ENCODE results near the gene SENP6.
"Not testable (repeated sequence)": the region's sequence is repeated elsewhere in the genome, so short reads cannot be mapped to it uniquely, and the experiment has no call there.

Gene SENP6

DNA sequence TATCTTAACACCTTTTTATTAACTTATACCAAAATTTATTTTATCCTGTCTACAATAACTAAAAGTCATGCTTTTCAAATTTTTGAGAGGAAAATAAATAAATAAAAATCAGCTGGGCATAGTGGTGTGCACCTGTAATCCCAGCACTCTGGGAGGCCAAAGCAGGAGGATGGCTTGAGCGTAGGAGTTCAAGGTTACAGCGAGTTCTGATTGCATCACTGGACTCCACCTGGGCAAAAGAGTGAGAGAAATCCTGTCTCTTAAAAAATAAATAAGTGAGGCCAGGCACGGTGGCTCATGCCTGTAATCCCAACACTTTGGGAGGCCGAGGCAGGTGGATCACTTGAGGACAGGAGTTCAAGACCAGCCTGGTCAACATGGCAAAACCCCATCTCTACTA, 106.7 kb downstream of the SENP6 start:
- peaks cover 79% of the 10 kb centered on the region for H3K36me3 ChIP-seq (ENCODE audit: insufficient read depth, low read length)
- H3K4me3 ChIP-seq (ENCODE audit: low read length); H3K4me1 ChIP-seq (ENCODE audit: insufficient read depth, low read length); H3K9ac ChIP-seq (ENCODE audit: low read depth, low read length); H3K27ac ChIP-seq (ENCODE audit: low read depth, low read length); H3K9me3 ChIP-seq (ENCODE audit: insufficient read depth, low read depth, low read length); H3K27me3 ChIP-seq (ENCODE audit: insufficient read depth, low read length): not testable (repeated sequence)
- WGBS: 91% methylated on average over 4 of the region's 4 CpGs

- 97% methylated on average over 2 of the region's 2 CpGs for WGBS
- H3K9ac ChIP-seq (ENCODE audit: low read depth, low read length): no peak overlapping the region
- no peak overlapping the region for H3K27ac ChIP-seq (ENCODE audit: low read depth, low read length)
- no peaks in the 10 kb centered on the region for H3K4me1 ChIP-seq (ENCODE audit: insufficient read depth, low read length)
- peaks cover 92% of the 10 kb centered on the region for H3K36me3 ChIP-seq (ENCODE audit: insufficient read depth, low read length)
- H3K27me3 ChIP-seq (ENCODE audit: insufficient read depth, low read length): no peaks in the 10 kb centered on the region
- H3K9me3 ChIP-seq (ENCODE audit: insufficient read depth, low read depth, low read length): no peaks in the 10 kb centered on the region
- no peak overlapping the region for H3K4me3 ChIP-seq (ENCODE audit: low read length)
These were observed 109.5 kb downstream of the SENP6 start for GRCh38 chr6:75711173-75711572.

DNA sequence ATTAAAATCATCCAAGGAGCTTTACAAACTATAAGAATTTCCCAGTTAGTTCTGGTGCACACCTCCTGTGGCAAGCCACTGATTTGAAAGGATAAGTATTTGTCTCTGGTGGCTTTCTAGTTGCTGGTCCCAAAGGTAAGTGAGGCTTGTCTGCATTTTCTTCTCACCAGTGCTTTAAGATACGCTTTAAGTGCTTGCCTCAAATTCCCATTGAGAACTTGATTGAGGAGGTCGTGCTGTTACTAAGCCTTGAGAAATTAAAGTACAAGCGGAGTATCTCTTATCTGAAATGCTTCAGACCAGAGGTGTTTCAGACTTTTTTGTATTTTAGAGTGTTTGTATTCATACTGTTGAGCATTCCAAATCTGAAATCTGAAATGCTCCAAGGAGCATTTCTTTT, 117.5 kb downstream of the SENP6 start:
- no peak overlapping the region for H3K27ac ChIP-seq (ENCODE audit: low read depth, low read length)
- no peaks in the 10 kb centered on the region for H3K4me1 ChIP-seq (ENCODE audit: insufficient read depth, low read length)
- peaks cover 34% of the 10 kb centered on the region for H3K36me3 ChIP-seq (ENCODE audit: insufficient read depth, low read length)
- no peak overlapping the region for H3K4me3 ChIP-seq (ENCODE audit: low read length)
- H3K27me3 ChIP-seq (ENCODE audit: insufficient read depth, low read length): no peaks in the 10 kb centered on the region
- no peaks in the 10 kb centered on the region for H3K9me3 ChIP-seq (ENCODE audit: insufficient read depth, low read depth, low read length)
- no peak overlapping the region for H3K9ac ChIP-seq (ENCODE audit: low read depth, low read length)
- 96% methylated on average over 3 of the region's 3 CpGs for WGBS

DNA sequence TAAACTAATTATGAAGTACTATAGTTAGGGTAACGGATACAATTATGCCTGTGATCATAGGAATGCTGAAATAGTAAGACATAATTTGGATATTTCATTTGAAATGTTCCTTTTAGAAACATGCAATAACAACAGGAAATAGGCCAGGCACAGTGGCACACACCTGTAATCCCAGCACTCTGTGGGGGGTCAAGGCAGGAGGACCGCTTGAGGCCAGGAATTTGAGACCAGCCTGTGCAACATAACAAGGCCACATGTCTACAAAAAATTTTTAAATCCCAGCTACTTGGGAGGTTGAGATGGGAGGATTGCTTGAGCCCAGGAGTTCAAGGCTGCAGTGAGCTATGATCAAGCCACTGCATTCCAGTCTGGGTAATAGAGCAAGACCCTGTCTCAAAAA, 121.7 kb downstream of the SENP6 start:
- Histone ChIP-seq H3K36me3 (ENCODE audit: insufficient read depth, low read length) (no peaks in the 10 kb centered on the region), H3K4me1 (ENCODE audit: insufficient read depth, low read length) (no peaks in the 10 kb centered on the region), H3K9ac (ENCODE audit: low read depth, low read length) (no peak overlapping the region), H3K27me3 (ENCODE audit: insufficient read depth, low read length) (no peaks in the 10 kb centered on the region), H3K27ac (ENCODE audit: low read depth, low read length) (no peak overlapping the region), H3K4me3 (ENCODE audit: low read length) (no peak overlapping the region), H3K9me3 (ENCODE audit: insufficient read depth, low read depth, low read length) (no peaks in the 10 kb centered on the region)
- 60% methylated on average over 1 of the region's 2 CpGs for WGBS

DNA sequence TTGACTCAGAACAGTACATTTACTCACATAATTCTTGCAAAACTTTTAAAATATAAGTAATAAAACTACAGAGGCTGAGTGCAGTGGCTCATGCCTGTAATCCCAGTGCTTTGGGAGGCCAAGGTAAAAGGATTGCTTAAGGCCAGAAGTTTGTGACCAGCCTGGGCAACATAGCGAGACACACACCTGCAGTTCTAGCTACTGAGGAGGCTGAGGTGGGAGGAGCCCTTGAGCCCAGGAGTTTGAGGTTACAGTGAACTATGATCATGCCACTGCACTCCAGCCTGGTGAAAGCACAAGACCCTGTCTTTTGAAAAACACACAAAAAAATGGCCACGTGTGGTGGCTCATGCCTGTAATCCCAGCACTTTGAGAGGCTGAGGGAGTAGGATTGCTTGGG, 125.5 kb downstream of the SENP6 start:
- Histone ChIP-seq H3K4me1 (ENCODE audit: insufficient read depth, low read length) (no peaks in the 10 kb centered on the region), H3K27ac (ENCODE audit: low read depth, low read length) (no peak overlapping the region), H3K4me3 (ENCODE audit: low read length) (no peak overlapping the region), H3K9me3 (ENCODE audit: insufficient read depth, low read depth, low read length) (no peaks in the 10 kb centered on the region), H3K36me3 (ENCODE audit: insufficient read depth, low read length) (no peaks in the 10 kb centered on the region), H3K27me3 (ENCODE audit: insufficient read depth, low read length) (no peaks in the 10 kb centered on the region), H3K9ac (ENCODE audit: low read depth, low read length) (no peak overlapping the region)
- WGBS: 94% methylated on average over 2 of the region's 2 CpGs

GRCh38 chr6:75731029-75731428, 129.3 kb downstream of the SENP6 start:
- not testable (repeated sequence) for H3K4me3 ChIP-seq (ENCODE audit: low read length); H3K27ac ChIP-seq (ENCODE audit: low read depth, low read length); H3K9ac ChIP-seq (ENCODE audit: low read depth, low read length); H3K27me3 ChIP-seq (ENCODE audit: insufficient read depth, low read length); H3K4me1 ChIP-seq (ENCODE audit: insufficient read depth, low read length); H3K9me3 ChIP-seq (ENCODE audit: insufficient read depth, low read depth, low read length); H3K36me3 ChIP-seq (ENCODE audit: insufficient read depth, low read length)
- 92% methylated on average over 7 of the region's 8 CpGs for WGBS

- H3K9ac ChIP-seq (ENCODE audit: low read depth, low read length): no peak overlapping the region
- H3K27ac ChIP-seq (ENCODE audit: low read depth, low read length): no peak overlapping the region
- no peak overlapping the region for H3K4me3 ChIP-seq (ENCODE audit: low read length)
- 96% methylated on average over 1 of the region's 1 CpG for WGBS
- H3K36me3 ChIP-seq (ENCODE audit: insufficient read depth, low read length): no peaks in the 10 kb centered on the region
- H3K4me1 ChIP-seq (ENCODE audit: insufficient read depth, low read length): no peaks in the 10 kb centered on the region
- H3K9me3 ChIP-seq (ENCODE audit: insufficient read depth, low read depth, low read length): no peaks in the 10 kb centered on the region
- H3K27me3 ChIP-seq (ENCODE audit: insufficient read depth, low read length): no peaks in the 10 kb centered on the region
These were observed 134.0 kb downstream of the SENP6 start for GRCh38 chr6:75735491-75736186.

GRCh38 chr6:75743971-75744370, 142.3 kb downstream of the SENP6 start:
- Histone ChIP-seq H3K9ac (ENCODE audit: low read depth, low read length) (no peak overlapping the region), H3K27ac (ENCODE audit: low read depth, low read length) (no peak overlapping the region), H3K27me3 (ENCODE audit: insufficient read depth, low read length) (peaks cover 7% of the 10 kb centered on the region; the same call in 1 of the 2 replicates), H3K9me3 (ENCODE audit: insufficient read depth, low read depth, low read length) (no peaks in the 10 kb centered on the region), H3K36me3 (ENCODE audit: insufficient read depth, low read length) (no peaks in the 10 kb centered on the region), H3K4me1 (ENCODE audit: insufficient read depth, low read length) (peaks cover 4% of the 10 kb centered on the region; the same call in 1 of the 2 replicates), H3K4me3 (ENCODE audit: low read length) (no peak overlapping the region)
- WGBS: 93% methylated on average over 3 of the region's 4 CpGs

DNA sequence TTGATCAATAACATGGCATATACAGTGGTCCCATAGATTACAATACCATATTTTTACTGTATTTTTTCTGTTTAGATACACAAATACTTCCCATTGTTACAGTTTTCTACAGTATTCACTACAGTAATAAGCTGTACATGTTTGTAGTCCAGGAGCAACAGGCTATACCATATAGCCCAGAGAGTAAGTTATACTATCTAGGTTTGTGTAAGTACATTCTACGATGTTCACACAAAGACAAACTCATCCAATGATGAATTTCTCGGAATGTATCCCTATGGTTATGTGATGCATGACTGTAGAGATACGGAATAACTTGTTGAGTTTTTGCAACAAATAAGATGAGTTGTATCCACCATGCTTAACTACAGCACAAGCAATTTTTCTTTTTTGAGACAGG, 143.7 kb downstream of the SENP6 start:
- Histone ChIP-seq H3K27me3 (ENCODE audit: insufficient read depth, low read length) (peaks cover 7% of the 10 kb centered on the region; the same call in 1 of the 2 replicates), H3K9ac (ENCODE audit: low read depth, low read length) (no peak overlapping the region), H3K36me3 (ENCODE audit: insufficient read depth, low read length) (no peaks in the 10 kb centered on the region), H3K27ac (ENCODE audit: low read depth, low read length) (no peak overlapping the region), H3K4me3 (ENCODE audit: low read length) (no peak overlapping the region), H3K4me1 (ENCODE audit: insufficient read depth, low read length) (peaks cover 4% of the 10 kb centered on the region; the same call in 1 of the 2 replicates), H3K9me3 (ENCODE audit: insufficient read depth, low read depth, low read length) (no peaks in the 10 kb centered on the region)
- WGBS: 94% methylated on average over 3 of the region's 3 CpGs

DNA sequence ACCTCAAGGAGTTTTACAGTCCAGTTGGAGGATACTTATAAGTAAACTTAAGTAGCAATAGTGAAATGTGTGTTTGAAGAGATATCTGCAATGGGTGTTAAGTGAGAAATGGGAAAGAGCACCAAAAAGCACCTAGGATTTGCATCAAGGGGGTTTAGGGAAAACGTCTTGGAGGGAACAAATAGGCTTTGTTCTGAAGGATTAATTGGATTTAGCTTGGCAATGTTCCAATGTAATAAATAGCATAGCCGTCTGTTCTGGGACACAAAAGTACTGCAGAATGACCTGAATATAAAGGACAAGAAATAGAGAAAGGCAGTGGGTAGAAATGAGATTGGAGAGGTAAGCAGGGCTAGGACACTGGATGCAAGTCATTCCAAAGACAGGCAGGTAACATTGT, 144.5 kb downstream of the SENP6 start:
- peaks cover 4% of the 10 kb centered on the region; the same call in 1 of the 2 replicates for H3K4me1 ChIP-seq (ENCODE audit: insufficient read depth, low read length)
- no peak overlapping the region for H3K9ac ChIP-seq (ENCODE audit: low read depth, low read length)
- no peak overlapping the region for H3K27ac ChIP-seq (ENCODE audit: low read depth, low read length)
- WGBS: 69% methylated on average over 2 of the region's 2 CpGs
- no peaks in the 10 kb centered on the region for H3K9me3 ChIP-seq (ENCODE audit: insufficient read depth, low read depth, low read length)
- H3K36me3 ChIP-seq (ENCODE audit: insufficient read depth, low read length): no peaks in the 10 kb centered on the region
- H3K27me3 ChIP-seq (ENCODE audit: insufficient read depth, low read length): peaks cover 7% of the 10 kb centered on the region; the same call in 1 of the 2 replicates
- no peak overlapping the region for H3K4me3 ChIP-seq (ENCODE audit: low read length)

GRCh38 chr6:75747152-75747992, 145.7 kb downstream of the SENP6 start:
- Histone ChIP-seq H3K27ac (ENCODE audit: low read depth, low read length) (no peak overlapping the region), H3K9me3 (ENCODE audit: insufficient read depth, low read depth, low read length) (no peaks in the 10 kb centered on the region), H3K4me1 (ENCODE audit: insufficient read depth, low read length) (peaks cover 4% of the 10 kb centered on the region; the same call in 1 of the 2 replicates), H3K4me3 (ENCODE audit: low read length) (no peak overlapping the region; the same call in 1 of the 2 replicates), H3K9ac (ENCODE audit: low read depth, low read length) (no peak overlapping the region), H3K27me3 (ENCODE audit: insufficient read depth, low read length) (peaks cover 7% of the 10 kb centered on the region; the same call in 1 of the 2 replicates), H3K36me3 (ENCODE audit: insufficient read depth, low read length) (no peaks in the 10 kb centered on the region)
- 79% methylated on average over 8 of the region's 9 CpGs for WGBS
